GM15510 (cell line): ENCODE data around the gene ADORA1.

ENCODE experiments used
- POLR2A ChIP-seq: IDR thresholded peaks from 3 replicates; pipeline ENCODE4 v1.6.1; 2011; ENCODE audit warnings: borderline replicate concordance; ENCODE audit not compliant: insufficient read length; ENCODE audit errors: extremely low read depth

ADORA1 gene

DNA sequence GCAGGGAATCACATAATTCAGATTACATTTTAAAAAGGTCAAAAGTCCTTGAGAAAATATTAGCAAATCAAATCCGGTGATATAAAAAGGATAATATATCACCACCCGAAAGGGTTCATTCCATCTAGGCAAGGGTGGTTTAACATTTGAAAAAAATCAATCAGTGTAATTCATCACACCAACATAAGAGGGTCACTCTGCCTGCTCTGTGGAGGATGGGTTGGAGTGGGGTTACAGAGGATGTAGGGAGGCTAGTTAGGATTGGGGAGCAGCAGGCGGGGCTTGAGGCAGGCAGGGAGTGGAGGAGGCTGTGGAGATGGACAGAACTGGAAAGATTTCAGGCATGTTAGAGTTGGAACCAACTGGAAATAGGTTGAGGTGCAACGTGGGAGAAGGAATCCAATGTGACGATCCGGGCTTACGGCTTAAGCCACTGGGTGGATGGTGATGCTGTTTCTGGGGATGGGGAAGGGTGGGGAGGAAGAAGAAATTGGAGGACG is 12.5 kb downstream of the ADORA1 start:
- no peak for TF ChIP-seq POLR2A

DNA sequence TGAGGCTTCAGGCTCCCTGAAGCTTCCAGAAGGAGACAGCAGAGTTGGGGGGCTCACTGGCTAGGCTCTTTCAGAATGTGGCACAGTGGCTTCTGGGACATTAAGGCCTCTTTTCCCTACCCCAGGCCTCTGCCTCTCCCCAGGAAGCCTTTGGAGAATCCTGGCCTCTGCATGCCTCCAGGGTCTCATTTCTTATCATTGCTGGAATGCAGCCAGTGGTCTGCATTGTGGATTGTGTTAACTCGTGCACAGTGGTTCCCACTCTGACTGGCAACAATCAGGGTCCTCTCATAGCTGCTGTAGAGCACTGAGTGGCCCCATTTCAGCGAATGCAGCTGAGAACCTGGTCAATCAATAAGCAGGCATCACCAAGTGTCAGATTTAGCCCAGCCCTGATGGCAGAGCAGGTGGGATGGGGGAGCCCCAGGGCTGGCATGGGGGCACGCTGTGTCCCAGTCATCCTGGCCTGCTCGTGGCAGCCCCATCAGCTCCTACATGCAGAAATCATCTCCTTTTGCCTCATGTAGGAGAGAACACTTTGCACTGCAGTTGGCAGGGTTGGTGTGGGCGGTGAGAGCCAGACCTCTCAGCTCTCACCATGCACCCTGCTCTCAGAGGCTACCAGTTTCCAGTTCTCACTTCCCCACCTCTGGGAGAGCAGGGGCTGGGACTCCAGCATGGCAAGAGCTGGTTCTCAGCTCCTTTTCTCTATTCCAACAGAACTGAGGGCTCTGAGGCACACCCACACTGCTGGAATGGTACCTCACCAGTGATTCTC is 13.4 kb downstream of the ADORA1 start:
- TF ChIP-seq POLR2A: no peak

DNA sequence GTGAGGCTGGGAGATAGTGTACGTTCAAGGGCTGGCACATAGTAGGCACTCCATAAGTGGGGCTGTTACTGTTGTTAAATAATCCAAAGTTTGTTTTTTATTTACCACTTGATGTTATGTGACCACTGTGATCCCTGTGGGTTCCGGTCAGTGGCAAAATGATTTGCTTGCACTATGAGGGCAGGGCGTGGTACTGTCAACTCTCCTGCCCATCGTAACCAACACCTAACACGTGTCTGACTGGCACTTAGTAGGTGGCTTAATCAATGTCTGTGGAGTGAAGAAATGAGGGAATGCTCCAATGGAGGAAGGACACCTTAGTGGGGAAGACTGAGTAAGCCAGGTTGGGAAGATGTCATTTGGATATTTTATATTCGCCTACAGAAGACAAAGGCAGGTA is 14.6 kb downstream of the ADORA1 start:
- no peak for TF ChIP-seq POLR2A

DNA sequence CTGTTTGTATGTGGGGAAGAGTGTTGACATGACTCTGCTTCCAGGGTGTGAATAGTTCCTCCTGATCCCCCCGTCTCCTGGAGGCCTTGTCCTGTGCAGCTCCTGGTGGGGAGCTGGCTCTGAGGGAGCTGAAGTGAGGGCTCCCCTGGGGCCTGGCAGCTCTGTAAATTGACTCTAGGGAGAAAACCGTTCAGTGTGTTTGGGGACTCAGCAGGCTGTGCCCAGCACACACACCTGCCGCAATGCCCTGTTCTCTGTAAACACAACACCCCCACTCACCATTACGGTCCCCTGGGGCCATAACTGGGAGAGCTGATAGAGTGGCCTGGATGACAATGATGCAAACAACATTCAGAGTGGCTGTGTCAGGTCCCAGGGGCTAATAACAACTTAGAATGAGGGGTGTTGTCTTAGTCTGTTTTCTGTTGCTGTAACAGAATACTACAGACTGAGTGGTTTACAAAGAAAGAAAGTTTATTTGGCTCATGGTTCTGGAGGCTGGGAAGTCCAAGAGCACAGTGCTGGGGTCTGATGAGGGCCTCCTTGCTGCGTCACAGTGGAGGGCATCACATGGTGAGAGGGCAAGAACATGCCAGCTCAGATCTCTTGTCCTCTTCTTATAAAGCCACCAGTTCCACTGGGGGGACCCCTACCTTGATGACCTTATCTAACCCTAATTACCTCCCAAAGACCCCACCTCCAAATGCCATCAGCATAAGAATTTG is 15.3 kb downstream of the ADORA1 start:
- no peak for TF ChIP-seq POLR2A

DNA sequence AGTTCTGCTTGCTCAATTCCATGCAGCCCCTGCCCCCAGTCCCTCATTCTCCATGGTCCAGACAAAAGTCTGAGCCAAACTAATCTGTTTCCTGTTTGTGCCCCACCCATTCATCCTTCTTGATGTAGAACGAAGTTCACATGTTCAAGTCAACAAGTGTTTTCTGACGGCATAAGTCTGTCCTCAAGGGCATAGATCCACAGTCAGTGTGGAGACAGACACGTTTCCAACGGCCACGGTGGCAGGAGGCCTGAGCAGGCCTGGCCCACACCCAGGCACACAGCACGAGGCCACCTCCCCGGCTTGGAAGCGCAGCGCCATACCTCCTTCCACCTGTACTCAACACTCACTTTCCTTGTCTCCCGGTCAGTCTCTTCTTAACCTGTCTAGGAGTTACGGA is 16.1 kb downstream of the ADORA1 start:
- TF ChIP-seq POLR2A: no peak

DNA sequence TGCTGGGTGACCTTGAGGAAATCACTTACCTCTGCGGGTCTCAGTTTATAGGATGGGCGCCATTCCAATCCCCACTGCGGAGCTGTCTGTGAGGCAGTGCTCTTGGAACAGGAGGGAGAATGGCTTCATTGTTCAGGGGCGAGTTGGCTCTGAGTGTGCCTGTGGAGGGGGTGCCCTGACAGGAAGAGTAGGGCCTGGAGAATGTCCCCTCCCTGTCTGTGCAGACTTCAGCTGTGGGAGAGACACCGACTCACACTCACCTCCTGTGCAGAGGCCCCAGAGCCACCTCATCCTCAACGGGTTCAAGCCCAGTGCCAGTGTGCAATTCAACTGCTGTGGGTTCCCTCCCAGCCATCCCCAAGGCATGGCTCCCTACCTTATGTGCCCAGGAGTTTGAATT is 17.1 kb downstream of the ADORA1 start:
- no peak for TF ChIP-seq POLR2A

DNA sequence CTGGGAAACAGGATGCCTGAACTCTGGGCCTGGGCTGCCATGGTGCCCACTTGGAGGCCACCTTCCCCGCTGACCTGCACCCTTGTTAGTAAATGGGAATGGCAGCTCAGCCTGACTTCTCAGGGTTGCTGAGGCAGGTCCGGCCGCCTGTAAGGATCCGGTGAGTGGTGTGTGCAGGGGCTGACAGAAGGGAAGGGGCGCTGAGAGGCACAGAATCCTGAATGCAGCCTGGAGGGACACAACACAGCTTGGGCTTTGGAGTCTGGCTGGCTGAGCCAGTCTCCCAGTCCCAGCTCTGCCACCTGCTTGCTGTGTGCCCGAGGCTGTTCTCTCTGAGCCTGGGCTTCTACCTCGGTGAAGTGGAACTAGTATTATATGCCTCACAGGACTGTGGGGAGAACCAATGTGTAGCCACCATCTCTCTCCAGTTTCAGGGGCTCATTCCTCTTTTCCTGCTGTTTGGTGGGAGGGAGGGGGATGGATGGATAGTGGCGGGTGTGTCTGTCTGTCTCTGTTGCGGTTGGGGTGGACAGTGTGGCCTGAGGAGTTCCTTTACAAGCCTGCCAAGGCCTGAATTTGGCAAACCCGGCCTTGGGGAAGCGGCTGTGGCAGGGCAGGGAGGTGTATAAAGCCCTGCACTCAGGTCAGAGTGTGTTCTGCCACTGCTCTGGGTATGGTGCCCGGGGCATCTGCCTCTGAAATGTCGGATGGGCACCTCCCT is 18.0 kb downstream of the ADORA1 start:
- no peak for TF ChIP-seq POLR2A

DNA sequence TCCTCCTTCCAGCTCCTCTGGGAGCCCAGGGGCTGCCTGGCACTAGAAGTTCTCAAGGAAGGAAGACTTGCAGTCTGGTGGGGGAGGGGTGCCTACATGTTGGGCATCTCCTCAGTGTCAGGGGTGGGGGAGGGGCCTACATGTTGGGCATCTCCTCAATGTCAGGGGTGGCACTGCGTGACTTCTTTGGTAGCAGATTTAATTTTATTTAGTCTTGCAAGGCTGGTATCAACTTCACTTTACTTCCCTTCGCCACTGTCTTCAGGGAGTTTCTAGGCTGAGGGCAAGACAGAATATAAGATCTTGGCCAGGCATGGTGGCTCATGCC is 18.5 kb downstream of the ADORA1 start:
- TF ChIP-seq POLR2A: no peak

DNA sequence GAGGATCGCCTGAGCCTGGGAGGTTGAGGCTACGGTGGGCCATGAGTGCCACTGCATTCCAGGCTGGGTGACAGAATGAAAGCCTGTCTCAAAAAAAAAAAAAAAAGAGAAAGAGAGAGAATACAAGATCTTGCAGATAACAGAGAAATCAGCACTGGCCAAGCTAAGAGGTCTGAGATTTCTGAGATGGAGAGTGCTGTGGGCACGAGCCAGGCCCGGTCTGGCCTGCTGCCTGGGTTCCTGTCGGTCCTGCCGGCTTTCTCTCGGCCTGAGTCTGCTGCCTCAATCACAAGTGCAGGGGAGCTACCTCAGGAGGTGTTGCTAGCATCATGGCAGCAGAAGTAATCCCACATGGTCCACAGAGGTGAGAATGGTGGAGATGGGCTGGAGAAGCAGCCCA is 19.0 kb downstream of the ADORA1 start:
- no peak for TF ChIP-seq POLR2A

DNA sequence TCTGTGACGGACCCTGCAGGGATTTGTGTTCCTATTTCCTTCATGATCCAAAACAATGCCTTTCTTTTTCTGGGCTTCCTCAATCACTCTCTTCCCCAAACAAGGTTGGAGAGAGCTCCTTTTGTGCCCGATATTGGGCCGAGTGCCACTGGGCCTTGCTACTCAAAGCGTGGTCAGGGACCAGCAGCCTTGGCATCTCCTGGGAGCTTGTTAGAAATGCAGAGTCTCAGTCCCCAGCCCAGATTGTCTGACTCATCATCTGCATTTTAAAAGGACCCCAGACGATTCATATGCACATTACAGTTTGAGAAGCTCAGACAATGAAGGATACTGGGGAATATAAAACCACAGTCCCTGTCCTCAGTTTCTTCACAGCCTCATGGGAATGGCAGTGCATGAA is 19.9 kb downstream of the ADORA1 start:
- TF ChIP-seq POLR2A: no peak

DNA sequence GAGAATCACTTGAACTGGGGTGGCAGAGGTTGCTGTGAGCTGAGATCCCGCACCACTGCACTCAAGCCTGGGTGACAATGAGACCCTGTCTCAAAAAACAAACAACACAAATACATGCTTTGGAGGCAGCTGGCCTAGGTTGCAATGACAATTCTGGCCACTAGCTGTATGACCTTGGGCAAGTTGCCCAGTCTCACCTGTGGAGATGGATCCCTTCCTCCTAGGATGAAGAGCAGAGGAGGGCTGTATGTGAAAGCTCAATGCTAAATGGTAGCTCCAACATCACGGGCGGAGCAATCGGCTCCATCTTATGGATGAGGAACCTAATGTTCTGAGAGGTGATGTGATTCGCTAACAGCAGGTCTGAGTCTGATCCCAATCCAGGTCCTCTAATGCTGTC is 20.6 kb downstream of the ADORA1 start:
- TF ChIP-seq POLR2A: no peak

DNA sequence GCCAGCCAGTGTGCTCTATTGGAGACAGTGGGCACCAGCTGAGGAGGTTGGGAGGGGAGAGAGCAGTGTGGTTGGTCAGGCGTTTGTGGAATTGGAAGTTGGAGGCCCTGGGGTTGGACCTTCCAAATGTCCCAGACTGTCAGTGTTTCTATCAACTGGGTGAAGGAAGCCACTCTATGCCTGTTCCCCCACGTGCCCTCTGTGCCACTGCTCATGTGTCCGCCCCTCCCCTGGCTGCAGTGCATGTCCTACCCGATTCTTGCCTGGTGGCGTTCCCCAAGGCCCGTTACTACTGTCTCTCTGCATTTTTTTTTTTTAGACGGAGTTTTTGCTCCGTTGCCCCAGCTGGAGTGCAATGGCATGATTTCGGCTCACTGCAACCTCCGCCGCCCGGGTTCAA is 21.1 kb downstream of the ADORA1 start:
- TF ChIP-seq POLR2A: no peak

DNA sequence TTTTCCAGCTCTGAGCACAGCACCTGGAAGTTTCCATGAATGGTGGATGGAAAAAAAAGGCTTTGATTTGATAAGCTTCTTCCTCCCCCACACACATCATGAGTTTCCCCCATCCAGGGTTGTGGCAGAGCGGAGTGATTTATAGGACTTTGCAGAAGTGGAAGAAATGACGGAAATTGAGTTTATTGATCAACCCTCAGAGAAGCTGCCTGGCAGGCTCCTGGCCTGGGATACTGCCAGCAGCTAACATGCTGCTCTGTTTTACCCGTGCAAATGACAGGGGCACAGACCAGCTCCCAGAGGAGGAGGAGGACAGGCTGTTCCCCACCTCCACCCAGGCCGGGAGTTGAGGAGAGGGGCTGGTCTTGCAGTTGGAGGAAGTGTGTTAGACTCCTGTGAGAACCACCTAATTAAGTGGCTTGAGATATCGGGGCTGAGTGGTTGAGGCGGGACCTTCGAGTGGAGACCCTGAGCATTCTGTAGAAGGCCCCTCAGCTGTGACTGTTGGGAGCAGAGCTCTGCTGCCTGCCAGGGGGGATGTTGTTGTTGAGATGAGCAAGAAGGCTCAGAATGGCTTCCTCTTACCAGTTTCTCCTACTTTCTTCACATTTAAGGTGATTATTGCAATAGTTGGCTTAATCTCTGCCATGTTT is 21.8 kb downstream of the ADORA1 start:
- no peak for TF ChIP-seq POLR2A

DNA sequence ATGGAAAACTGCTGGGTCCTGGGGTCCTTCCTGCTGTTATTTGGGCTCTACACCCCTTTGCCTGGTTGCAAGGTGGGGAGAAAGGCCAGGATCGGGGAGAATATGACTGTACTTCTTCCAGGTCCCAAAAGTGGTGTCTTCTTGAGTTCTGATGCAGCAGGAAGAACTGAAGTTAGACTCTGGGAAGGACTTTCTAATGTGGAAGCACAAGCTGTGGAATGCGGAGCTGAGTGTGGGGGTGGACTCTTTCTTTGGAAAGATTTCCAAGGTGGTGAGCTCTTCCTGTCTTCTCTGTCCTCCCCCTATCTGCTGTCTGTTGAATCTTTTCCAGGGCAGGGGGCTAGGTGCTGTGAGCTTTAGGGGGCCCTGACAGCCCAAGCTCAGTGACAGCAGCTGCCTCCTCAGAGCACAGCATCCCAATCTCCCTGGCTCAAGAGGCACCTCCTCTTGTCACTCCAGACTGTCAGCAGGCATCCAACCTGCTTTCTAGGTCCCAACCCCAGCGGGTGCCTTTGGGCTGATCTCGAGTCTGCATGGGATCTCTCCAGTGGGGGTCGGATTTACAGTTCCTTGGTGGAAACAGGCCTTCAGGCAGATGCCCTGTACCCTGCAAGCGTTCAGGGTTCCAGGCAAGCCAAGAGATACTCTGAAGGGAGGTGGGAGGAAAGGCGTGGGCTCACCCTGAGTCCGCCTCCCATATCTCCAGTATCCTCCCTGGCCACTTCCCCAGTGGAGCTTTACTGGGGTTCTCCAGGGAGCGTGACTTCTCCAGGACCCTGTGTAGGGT is 23.2 kb downstream of the ADORA1 start:
- no peak for TF ChIP-seq POLR2A
